Omental fat pad (tissue), 4 donors: Measurements from ENCODE around the gene NOS2. TPM values are rescaled to one million over a fixed set of nuclear protein-coding genes. Genes with fewer than 3 reads are reported as not detected.

ENCODE experiments used
- ATAC-seq: fragments of 150-250 bp; one replicate; pipeline ENCODE4 v1.9.1; 2016; ENCODE audit warnings: mild to moderate bottlenecking, moderate library complexity; ENCODE audit not compliant: low FRiP score
- DNase-seq: peaks from one replicate; pipeline ENCODE4 v3.0.0-alpha.2; 2019; ENCODE audit warnings: low spot score
- CTCF ChIP-seq, 3 donors: fragments of 450-650 bp; IDR thresholded peaks; one replicate each; pipeline ENCODE4 v1.5.1; 2016 to 2017; ENCODE audit warnings: antibody characterized with exemption in 3 of 3, mild to moderate bottlenecking in 3 of 3, moderate library complexity in 2 of 3
- total RNA-seq, 4 donors: library from RNA; depleted of rRNA; stranded (reverse); fragments of >200 nt; gene quantifications; one replicate each; pipeline ENCODE4 v1.1.0, GENCODE V29; 2016

NOS2 gene
- total RNA-seq, 4 donors from 2014 or later = 0.12 to 0.19 TPM; not detected in 2

DNA sequence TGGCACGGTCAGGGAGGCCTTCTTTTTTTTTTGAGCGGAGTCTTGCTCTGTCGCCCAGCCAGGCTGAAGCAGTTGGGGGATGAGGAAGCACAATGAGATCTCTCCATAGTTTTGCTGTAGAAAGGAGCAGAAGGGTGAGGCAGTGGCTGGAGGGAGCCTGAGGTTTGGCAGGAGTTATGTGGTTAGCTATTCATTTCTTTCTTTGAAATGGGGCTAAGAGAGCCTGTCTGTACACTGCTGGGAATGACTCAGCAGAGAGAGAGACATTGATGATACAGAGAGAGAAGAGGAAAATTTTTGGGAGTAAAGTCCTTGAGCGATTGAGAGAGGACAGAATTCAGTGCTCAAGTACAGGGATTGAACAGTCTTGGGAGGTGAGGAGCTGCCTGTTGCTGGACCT is 22.1 kb downstream of the NOS2 start:
- DNase-seq (no peak), ATAC-seq (no peak)
- TF ChIP-seq CTCF (IDR thresholded peaks at IDR 0.05) = no peak

GRCh38 chr17:27776882-27777624 is 23.3 kb downstream of the NOS2 start:
- ATAC-seq (no peak), DNase-seq (no peak)
- no peak for TF ChIP-seq CTCF (IDR thresholded peaks at IDR 0.05)

GRCh38 chr17:27771586-27771985 is 28.7 kb downstream of the NOS2 start:
- ATAC-seq (no peak), DNase-seq (no peak)
- TF ChIP-seq CTCF (IDR thresholded peaks at IDR 0.05) = no peak

DNA sequence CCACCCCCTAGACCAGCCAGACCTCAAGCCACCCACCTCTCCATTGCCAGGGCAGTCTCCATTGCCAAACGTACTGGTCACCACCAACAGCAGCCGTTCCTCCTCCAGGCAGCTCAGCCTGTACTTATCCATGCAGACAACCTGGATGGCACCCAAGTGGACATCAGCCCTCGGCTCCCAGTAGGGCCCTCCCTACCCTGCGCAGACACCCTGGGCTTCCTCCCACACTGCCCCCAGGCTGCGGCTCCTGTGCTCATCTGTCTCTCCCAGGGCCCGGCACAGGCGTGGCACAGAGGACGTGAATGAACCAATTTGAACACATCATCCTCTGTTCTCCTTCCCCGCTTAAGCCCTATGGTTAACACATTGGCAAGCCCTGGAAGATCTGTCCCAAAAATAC is 29.5 kb downstream of the NOS2 start:
- TF ChIP-seq CTCF (IDR thresholded peaks at IDR 0.05) = no peak
- ATAC-seq = no peak
- no peak for DNase-seq

DNA sequence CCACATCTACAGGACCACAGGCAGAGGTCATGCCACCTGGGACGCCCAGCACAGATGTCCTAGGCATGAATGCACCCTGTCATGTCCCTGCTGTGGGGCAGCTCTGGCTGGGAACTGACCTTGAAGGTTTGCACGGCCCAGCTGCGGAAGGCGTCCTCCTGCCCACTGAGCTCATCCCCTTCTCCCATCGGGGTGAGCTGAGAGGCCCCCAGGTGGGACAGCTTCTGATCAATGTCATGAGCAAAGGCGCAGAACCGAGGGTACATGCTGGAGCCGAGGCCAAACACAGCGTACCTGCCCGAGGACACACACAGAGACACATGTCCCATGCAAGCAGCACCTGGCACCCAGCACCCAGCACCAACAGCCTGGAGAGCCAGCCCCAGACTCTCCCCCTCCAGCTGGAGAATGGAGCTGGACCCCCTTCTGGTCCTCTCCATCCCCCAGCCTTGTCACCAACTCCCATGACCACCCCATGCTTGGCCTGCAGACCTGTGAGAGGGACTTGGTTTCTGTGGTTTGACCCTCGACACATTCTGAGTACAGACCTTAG is 31.4 kb downstream of the NOS2 start:
- ATAC-seq = no peak

DNA sequence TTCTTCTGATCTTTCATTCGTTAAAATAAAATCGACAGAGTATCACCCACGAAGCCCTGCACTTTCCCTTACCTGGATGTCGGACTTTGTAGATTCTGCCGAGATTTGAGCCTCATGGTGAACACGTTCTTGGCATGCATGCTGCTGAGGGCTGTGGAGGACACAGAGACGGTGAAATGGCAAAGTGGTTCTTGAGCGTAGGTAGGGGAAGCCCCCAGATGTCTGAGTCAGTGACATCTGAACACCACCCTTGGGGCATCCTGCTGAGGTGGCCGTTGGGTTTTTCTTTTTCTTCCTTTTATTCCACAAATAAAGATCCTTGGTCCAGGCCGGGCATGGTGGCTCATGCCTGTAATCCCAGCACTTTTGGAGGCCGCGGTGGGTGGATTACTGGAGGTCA is 33.9 kb downstream of the NOS2 start:
- no peak for DNase-seq
- no peak for TF ChIP-seq CTCF (IDR thresholded peaks at IDR 0.05)
- no peak for ATAC-seq

More for the DNA sequence above, 31.4 kb downstream of the NOS2 start:
- no peak for TF ChIP-seq CTCF (IDR thresholded peaks at IDR 0.05)
- no peak for DNase-seq

- TF ChIP-seq CTCF (IDR thresholded peaks at IDR 0.05) = no peak
- DNase-seq (no peak), ATAC-seq (no peak)
Observed at GRCh38 chr17:27765353-27765752, 35.0 kb downstream of the NOS2 start.
